K562 (cell line): ENCODE data around the gene SAP25. TPM values are rescaled to one million over a fixed set of nuclear protein-coding genes. Genes with fewer than 3 reads are reported as not detected.

Experiments used
- ARHGAP35 ChIP-seq: fragments of 450-650 bp; IDR thresholded peaks from 2 replicates; pipeline ENCODE4 v1.6.1; 2018; ENCODE audit not compliant: partially characterized antibody
- BCL6 ChIP-seq: fragments of 250-450 bp; sonication (Bioruptor Pico); IDR thresholded peaks from 2 replicates; pipeline ENCODE4 v1.4.0; 2020
- ELF2 ChIP-seq: fragments of 250-450 bp; sonication (Bioruptor Pico); IDR thresholded peaks from 2 replicates; pipeline ENCODE4 v1.5.0; 2021; ENCODE audit warnings: mild to moderate bottlenecking
- ETV6 ChIP-seq, 3 experiments: fragments of 150-350 bp in 1 of 3; sonication (generic) in 1 of 3; formaldehyde crosslinking in 1 of 3; IDR thresholded peaks; 2 replicates each; pipeline versions ENCODE4 v1.6.1 to v1.8.0; 2014 to 2022; ENCODE audit warnings: borderline replicate concordance in 2 of 3, low read depth in 2 of 3, antibody characterized with exemption in 1 of 3, low read length in 1 of 3, mild to moderate bottlenecking in 1 of 3, missing genetic modification reagents in 1 of 3
- FUS ChIP-seq: fragments of 200-400 bp; formaldehyde crosslinking; optimal IDR thresholded peaks from 2 replicates; pipeline ENCODE3; 2017; ENCODE audit warnings: low read depth, low read length
- HNRNPL ChIP-seq: fragments of 200-400 bp; formaldehyde crosslinking; IDR thresholded peaks from 2 replicates; pipeline ENCODE4 v1.6.1; 2017; ENCODE audit warnings: low read depth, mild to moderate bottlenecking, low read length
- MED1 ChIP-seq: sonication (generic); formaldehyde crosslinking; IDR thresholded peaks from 2 replicates; pipeline ENCODE4 v1.8.1; 2023; ENCODE audit warnings: missing genetic modification reagents, borderline replicate concordance
- NBN ChIP-seq: fragments of 450-650 bp; IDR thresholded peaks from 2 replicates; pipeline ENCODE4 v1.6.1; 2016; ENCODE audit warnings: low read depth, mild to moderate bottlenecking
- NFE2L1 ChIP-seq: fragments of 450-650 bp; IDR thresholded peaks from 2 replicates; pipeline ENCODE4 v1.6.1; 2016; ENCODE audit warnings: missing genetic modification characterization, low read depth, mild to moderate bottlenecking, missing compliant biosample characterization, moderate library complexity, borderline replicate concordance
- NR2C2 ChIP-seq, 2 experiments: fragments of 200-800 bp in 1 of 2; sonication (Bioruptor generic) in 1 of 2; sonication (generic) in 1 of 2; formaldehyde crosslinking in 1 of 2; IDR thresholded peaks; 2 replicates each; pipeline versions ENCODE4 v1.6.1 to v1.8.0; 2016 to 2022; ENCODE audit warnings: mild to moderate bottlenecking in 1 of 2, missing compliant biosample characterization in 1 of 2, missing genetic modification characterization in 1 of 2, missing genetic modification reagents in 1 of 2
- NR4A1 ChIP-seq, 2 experiments: fragments of 250-450 bp in 1 of 2; fragments of 450-650 bp in 1 of 2; sonication (Bioruptor Pico) in 1 of 2; IDR thresholded peaks; 2 replicates each; pipeline versions ENCODE4 v1.4.0 to v1.6.1; 2016 to 2020; ENCODE audit warnings: mild to moderate bottlenecking in 2 of 2, missing compliant biosample characterization in 1 of 2, missing genetic modification characterization in 1 of 2, moderate library complexity in 1 of 2
- POLR3G ChIP-seq: IDR thresholded peaks from 2 replicates; pipeline ENCODE4 v1.6.1; 2011; ENCODE audit not compliant: insufficient read length, insufficient replicate concordance; ENCODE audit errors: extremely low read depth
- RBFOX2 ChIP-seq: fragments of 200-400 bp; formaldehyde crosslinking; IDR thresholded peaks from 2 replicates; pipeline ENCODE4 v1.6.1; 2017; ENCODE audit warnings: low read depth, mild to moderate bottlenecking, low read length, moderate library complexity
- RFX1 ChIP-seq: fragments of 450-650 bp; IDR thresholded peaks from 2 replicates; pipeline ENCODE4 v1.6.1; 2016; ENCODE audit warnings: mild to moderate bottlenecking, moderate library complexity
- SMARCA4 ChIP-seq: fragments of 450-650 bp; IDR thresholded peaks from 2 replicates; pipeline ENCODE4 v1.6.1; 2016
- TAF9B ChIP-seq: fragments of 450-650 bp; IDR thresholded peaks from 2 replicates; pipeline ENCODE4 v1.6.1; 2018; ENCODE audit warnings: mild to moderate bottlenecking; ENCODE audit not compliant: partially characterized antibody
- TEAD1 ChIP-seq, 2 experiments: fragments of 450-650 bp in 1 of 2; sonication (generic) in 1 of 2; formaldehyde crosslinking; IDR thresholded peaks; 2 replicates each; pipeline versions ENCODE4 v1.4.0 to v1.8.0; 2020 to 2022; ENCODE audit warnings: mild to moderate bottlenecking in 2 of 2, missing genetic modification reagents in 1 of 2
- TEAD4 ChIP-seq, 2 experiments: sonication (generic) in 1 of 2; formaldehyde crosslinking in 1 of 2; IDR thresholded peaks; 2 replicates each; pipeline versions ENCODE4 v1.6.1 to v1.8.0; 2012 to 2022; ENCODE audit warnings: borderline replicate concordance in 1 of 2, inconsistent platforms in 1 of 2, low read length in 1 of 2, mild to moderate bottlenecking in 1 of 2, missing genetic modification reagents in 1 of 2
- ZC3H4 ChIP-seq: sonication (generic); formaldehyde crosslinking; IDR thresholded peaks from 2 replicates; pipeline ENCODE4 v1.9.0; 2021; ENCODE audit warnings: missing genetic modification reagents, borderline replicate concordance
- ZEB2 ChIP-seq: fragments of 450-650 bp; IDR thresholded peaks from 2 replicates; pipeline ENCODE4 v1.6.1; 2016
- ZNF707 ChIP-seq: fragments of 250-450 bp; sonication (Bioruptor Pico); conservative IDR thresholded peaks from 2 replicates; pipeline ENCODE4 v1.8.0; 2022; ENCODE audit warnings: inconsistent platforms, mild to moderate bottlenecking, moderate library complexity
- ZNF717 ChIP-seq: fragments of 250-450 bp; sonication (Bioruptor Pico); IDR thresholded peaks from 2 replicates; pipeline ENCODE4 v1.5.0; 2021
- polyA plus RNA-seq, 8 experiments: library from polyadenylated mRNA; depleted of rRNA in 4 of 8; stranded (reverse) in 5 of 8; unstranded in 3 of 8; fragments of >200 nt; fragmentation: Nextera tagmentation in 2 of 8; fragmentation: Illumina TruSeq in 1 of 8; extraction: Ambion mirVana in 2 of 8; extraction: Trizol in 1 of 8; gene quantifications; 2 replicates each; pipeline versions ENCODE4 v1.2.1 to v1.2.3, GENCODE V29; 2011 to 2014; ENCODE audit warnings: inconsistent platforms in 1 of 8, missing spikeins in 1 of 8
- total RNA-seq, 7 experiments: library from RNA; depleted of rRNA in 6 of 7; stranded (reverse); fragments of >200 nt in 6 of 7; fragmentation: Illumina TruSeq in 2 of 7; extraction: Trizol in 2 of 7; gene quantifications; 2 replicates each; pipeline versions ENCODE4 v1.2.1 to v1.2.3, GENCODE V29; 2011 to 2021; ENCODE audit warnings: low replicate concordance in 1 of 7
- TF ChIP-seq, protein P1 (sequence below): fragments of 250-450 bp; sonication (Bioruptor Pico); IDR thresholded peaks from 2 replicates; pipeline ENCODE4 v1.4.0; 2020; ENCODE audit warnings: borderline replicate concordance
- TF ChIP-seq, protein P2 (sequence below): fragments of 450-650 bp; IDR thresholded peaks from 2 replicates; pipeline ENCODE4 v1.6.1; 2016; ENCODE audit warnings: antibody characterized with exemption

SAP25 gene
- total and polyA plus RNA-seq, 9 of the 15 experiments (the other 6 are each of a cell fraction or from before 2014, with no cell fraction given), result 0.13 to 5.3 (median 0.78) TPM; not detected in 1

DNA sequence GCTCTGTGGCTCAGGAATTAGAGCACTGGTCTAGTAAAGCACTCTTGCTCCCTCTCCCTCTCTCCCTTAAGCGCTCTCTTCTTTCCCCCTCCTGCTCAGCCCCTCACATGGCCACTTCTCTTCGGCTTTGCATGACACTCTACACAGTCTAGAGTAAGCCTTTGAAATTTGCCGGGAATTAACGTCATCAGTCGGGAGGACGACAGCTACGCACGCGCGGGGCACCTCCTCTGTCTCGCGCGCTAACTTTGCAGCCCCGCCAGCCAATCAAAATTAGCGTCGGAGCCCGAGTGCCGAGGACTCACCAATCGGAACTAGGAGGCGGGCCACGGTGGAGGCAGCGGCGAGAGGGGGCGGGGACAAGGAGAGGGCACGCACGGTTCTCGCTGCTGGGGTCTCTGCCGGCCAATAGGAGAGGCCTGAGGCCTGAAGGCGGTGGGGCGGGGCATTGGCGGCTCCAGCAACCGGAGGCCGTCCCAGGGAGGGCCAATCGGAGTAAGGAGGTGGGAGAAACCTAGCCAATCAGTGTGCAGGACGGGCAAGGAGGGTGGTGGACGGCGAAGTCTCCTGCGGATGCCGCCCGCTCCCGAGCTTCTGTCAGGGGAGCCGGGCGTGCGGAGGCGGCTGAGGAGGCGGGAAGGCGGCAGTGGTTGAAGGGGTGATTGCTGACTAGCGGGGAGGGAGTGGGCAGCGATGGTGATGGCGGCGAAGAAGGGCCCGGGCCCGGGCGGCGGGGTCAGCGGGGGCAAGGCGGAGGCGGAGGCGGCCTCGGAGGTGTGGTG, 34.9 kb downstream of the SAP25 start, which contains the start of gene AGFG2 (continued):
- TF ChIP-seq MED1 (no peak), ZNF717 (CRISPR knock-in tag) (no peak), FUS (peak; percentile 61), ZC3H4 (CRISPR knock-in tag) (no peak), TEAD1 (CRISPR knock-in tag; IDR thresholded peaks at IDR 0.05) (peak; percentile 34 to 46; a peak in 1 of 4 replicates), TAF9B (no peak), HNRNPL (0 out of 2 replicates have a peak, but pooled peaks have one; percentile 69), POLR3G (no peak), NR4A1 (CRISPR knock-in tag; IDR thresholded peaks at IDR 0.05) (peak; percentile 88; the same call in 1 of the 2 replicates), NR4A1 (tag; IDR thresholded peaks at IDR 0.05) (0 out of 2 replicates have a peak, but pooled peaks have one; percentile 62), NFE2L1 (no peak), SMARCA4 (no peak), ARHGAP35 (no peak), TEAD4 (IDR thresholded peaks at IDR 0.05; ENCODE audit: low read length) (peak; percentile 54; the same call in 1 of the 2 replicates), TEAD4 (CRISPR knock-in tag; IDR thresholded peaks at IDR 0.05; ENCODE audit: borderline replicate concordance) (no peak), NBN (peak; percentile 82), NR2C2 (CRISPR knock-in tag; IDR thresholded peaks at IDR 0.05) (0 out of 2 replicates have a peak, but pooled peaks have one; percentile 37), NR2C2 (tag; IDR thresholded peaks at IDR 0.05) (peak; percentile 82; the same call in 1 of the 2 replicates), ELF2 (CRISPR knock-in tag) (no peak), ZNF707 (no peak), ZEB2 (no peak; the same call in 1 of the 2 replicates), RFX1 (no peak; the same call in 1 of the 2 replicates), ETV6 (IDR thresholded peaks at IDR 0.05; ENCODE audit: borderline replicate concordance in 1 of 2, low read depth in 2 of 2, low read length in 1 of 2) (no peak), ETV6 (CRISPR knock-in tag; IDR thresholded peaks at IDR 0.05; ENCODE audit: borderline replicate concordance) (no peak), BCL6 (CRISPR knock-in tag) (no peak), RBFOX2 (peak; percentile 98)
- TF ChIP-seq, protein P1, sequence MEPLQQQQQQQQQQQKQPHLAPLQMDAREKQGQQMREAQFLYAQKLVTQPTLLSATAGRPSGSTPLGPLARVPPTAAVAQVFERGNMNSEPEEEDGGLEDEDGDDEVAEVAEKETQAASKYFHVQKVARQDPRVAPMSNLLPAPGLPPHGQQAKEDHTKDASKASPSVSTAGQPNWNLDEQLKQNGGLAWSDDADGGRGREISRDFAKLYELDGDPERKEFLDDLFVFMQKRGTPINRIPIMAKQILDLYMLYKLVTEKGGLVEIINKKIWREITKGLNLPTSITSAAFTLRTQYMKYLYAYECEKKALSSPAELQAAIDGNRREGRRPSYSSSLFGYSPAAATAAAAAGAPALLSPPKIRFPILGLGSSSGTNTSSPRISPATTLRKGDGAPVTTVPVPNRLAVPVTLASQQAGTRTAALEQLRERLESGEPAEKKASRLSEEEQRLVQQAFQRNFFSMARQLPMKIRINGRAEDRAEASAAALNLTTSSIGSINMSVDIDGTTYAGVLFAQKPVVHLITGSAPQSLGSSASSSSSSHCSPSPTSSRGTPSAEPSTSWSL (CRISPR knock-in tag), result no peak
- TF ChIP-seq, protein P2, sequence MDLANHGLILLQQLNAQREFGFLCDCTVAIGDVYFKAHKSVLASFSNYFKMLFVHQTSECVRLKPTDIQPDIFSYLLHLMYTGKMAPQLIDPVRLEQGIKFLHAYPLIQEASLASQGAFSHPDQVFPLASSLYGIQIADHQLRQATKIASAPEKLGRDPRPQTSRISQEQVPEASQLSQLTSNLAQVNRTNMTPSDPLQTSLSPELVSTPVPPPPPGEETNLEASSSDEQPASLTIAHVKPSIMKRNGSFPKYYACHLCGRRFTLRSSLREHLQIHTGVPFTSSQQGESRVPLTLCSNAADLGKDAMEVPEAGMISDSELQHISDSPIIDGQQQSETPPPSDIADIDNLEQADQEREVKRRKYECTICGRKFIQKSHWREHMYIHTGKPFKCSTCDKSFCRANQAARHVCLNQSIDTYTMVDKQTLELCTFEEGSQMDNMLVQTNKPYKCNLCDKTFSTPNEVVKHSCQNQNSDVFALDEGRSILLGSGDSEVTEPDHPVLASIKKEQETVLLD, result peak; percentile 97
